Measurements from ENCODE around the gene MRPS2.

- TF ChIP-seq EP300 (IDR thresholded peaks at IDR 0.05; ENCODE audit: low read depth) (no peak), CTCF (IDR thresholded peaks at IDR 0.05) (no peak), POLR2A (IDR thresholded peaks at IDR 0.05) (no peak)
Observed at GRCh38 chr9:135552021-135552697, 51.7 kb downstream of the MRPS2 start.
